ENCODE results near the gene NDUFV3.

- no peak for TF ChIP-seq CTCF (IDR thresholded peaks at IDR 0.05)
- TF ChIP-seq POLR2A (IDR thresholded peaks at IDR 0.05), result no peak
- TF ChIP-seq POLR2AphosphoS5 (IDR thresholded peaks at IDR 0.05), result no peak
These were observed 33.9 kb upstream of the NDUFV3 start for GRCh38 chr21:42858957-42859890.
